H1 (cell line): ENCODE results near the gene PBLD. TPM values are rescaled to one million over a fixed set of nuclear protein-coding genes. Genes with fewer than 3 reads are reported as not detected.

Experiments
- CTCF ChIA-PET: fragments of 300-600 bp; sonication (Branson Sonifier 250); formaldehyde crosslinking; loops from one replicate; lab custom pipeline; 2021; ENCODE audit not compliant: partially characterized antibody; lab: Charles Lee
- POLR2A ChIA-PET: fragments of 300-600 bp; sonication (Branson Sonifier 250); formaldehyde crosslinking; loops from one replicate; lab custom pipeline; 2021; ENCODE audit warnings: inconsistent platforms; ENCODE audit not compliant: partially characterized antibody; lab: Charles Lee
- DNase-seq, 2 experiments: peaks; one replicate each; pipeline versions ENCODE4 v3.0.0 to v3.0.0-alpha.2; 2010 to 2022; ENCODE audit warnings: low spot score in 2 of 2, low read depth in 1 of 2, mixed read lengths in 1 of 2
- FAIRE-seq: peaks from 2 replicates; lab custom pipeline; 2011; peaks lifted over from hg19 to GRCh38; lab: Jason Lieb, UNC
- H2AFZ ChIP-seq: 2 replicates; pipeline ENCODE4 v1.8.1; 2012; ENCODE audit warnings: low read length, inconsistent platforms
- H2AK5ac ChIP-seq: 2 replicates; pipeline ENCODE4 v1.6.1; 2013; ENCODE audit warnings: low read depth, low read length
- H2BK120ac ChIP-seq: replicated peaks from 2 replicates; pipeline ENCODE3; 2013; ENCODE audit warnings: low read depth, low read length, inconsistent platforms
- H2BK12ac ChIP-seq: 2 replicates; pipeline ENCODE4 v1.6.1; 2013; ENCODE audit warnings: low read depth, low read length
- H2BK15ac ChIP-seq: 2 replicates; pipeline ENCODE4 v1.6.1; 2013; ENCODE audit warnings: low read length
- H2BK20ac ChIP-seq: 2 replicates; pipeline ENCODE4 v1.6.1; 2013; ENCODE audit warnings: low read length
- H2BK5ac ChIP-seq: 2 replicates; pipeline ENCODE4 v1.6.1; 2013; ENCODE audit warnings: low read depth, low read length
- H3K14ac ChIP-seq: 2 replicates; pipeline ENCODE4 v1.6.1; 2013; ENCODE audit warnings: inconsistent platforms; ENCODE audit not compliant: insufficient read length
- H3K18ac ChIP-seq: 2 replicates; pipeline ENCODE4 v1.6.1; 2013; ENCODE audit warnings: low read length; ENCODE audit errors: extremely low read depth
- H3K23ac ChIP-seq: 2 replicates; pipeline ENCODE4 v1.6.1; 2013; ENCODE audit warnings: inconsistent platforms; ENCODE audit not compliant: insufficient read length
- H3K23me2 ChIP-seq: 2 replicates; pipeline ENCODE4 v1.6.1; 2013; ENCODE audit warnings: low read depth, low read length
- H3K27ac ChIP-seq: 2 replicates; pipeline ENCODE4 v1.6.1; 2011; ENCODE audit warnings: low read depth, low read length, inconsistent platforms
- H3K27me3 ChIP-seq, 4 experiments: replicated peaks in 1 of 4; 1 replicate in 1 of 4; 2 replicates in 3 of 4; pipeline versions ENCODE4 v1.6.1 to v1.8.1; 2011 to 2013; ENCODE audit warnings: low read length in 3 of 4, mild to moderate bottlenecking in 3 of 4, inconsistent platforms in 2 of 4, mixed read lengths in 2 of 4, moderate library complexity in 1 of 4; ENCODE audit not compliant: control insufficient read depth in 3 of 4, insufficient read depth in 3 of 4; ENCODE audit errors: extremely low read depth in 1 of 4
- H3K36me3 ChIP-seq, 4 experiments: 2 replicates each; pipeline versions ENCODE4 v1.6.1 to v1.8.1; 2011 to 2013; ENCODE audit warnings: mild to moderate bottlenecking in 4 of 4, low read length in 3 of 4, moderate library complexity in 2 of 4, control low read depth in 1 of 4, inconsistent platforms in 1 of 4; ENCODE audit not compliant: insufficient read depth in 4 of 4, control insufficient read depth in 2 of 4
- H3K4ac ChIP-seq: replicated peaks from 2 replicates; pipeline ENCODE3; 2013; ENCODE audit warnings: low read length, low read depth, mixed read lengths, inconsistent platforms; ENCODE audit not compliant: insufficient read length
- H3K4me1 ChIP-seq, 4 experiments: replicated peaks in 1 of 4; 1 replicate in 1 of 4; 2 replicates in 3 of 4; pipeline versions ENCODE4 v1.6.1 to v1.8.1; 2011 to 2013; ENCODE audit warnings: low read length in 3 of 4, inconsistent platforms in 2 of 4, mixed read lengths in 1 of 4; ENCODE audit not compliant: insufficient read depth in 4 of 4, control insufficient read depth in 3 of 4
- H3K4me2 ChIP-seq, 2 experiments: 2 replicates each; pipeline versions ENCODE4 v1.6.1 to v1.8.1; 2011 to 2013; ENCODE audit warnings: low read depth in 2 of 2, low read length in 2 of 2, control low read depth in 1 of 2, inconsistent platforms in 1 of 2, mild to moderate bottlenecking in 1 of 2; ENCODE audit not compliant: insufficient read depth in 1 of 2
- H3K4me3 ChIP-seq, 4 experiments: fragments of 200-600, 300-600 bp in 1 of 4; sonication (generic), shearing (Covaris generic), sonication (Bioruptor Twin) in 1 of 4; 2 replicates each; pipeline versions ENCODE4 v1.5.1 to v1.8.1; 2011 to 2016; ENCODE audit warnings: low read length in 4 of 4, low read depth in 3 of 4, control low read depth in 2 of 4, inconsistent platforms in 2 of 4, mild to moderate bottlenecking in 2 of 4, mixed read lengths in 1 of 4, moderate library complexity in 1 of 4; ENCODE audit not compliant: insufficient read depth in 2 of 4; ENCODE audit errors: extremely low read depth in 1 of 4
- H3K56ac ChIP-seq: replicated peaks from 2 replicates; pipeline ENCODE3; 2013; ENCODE audit warnings: low read depth, mild to moderate bottlenecking, mixed read lengths, low read length, inconsistent platforms; ENCODE audit not compliant: insufficient read length
- H3K79me1 ChIP-seq: 2 replicates; pipeline ENCODE4 v1.6.1; 2013; ENCODE audit warnings: low read depth, low read length, control low read depth
- H3K79me2 ChIP-seq, 2 experiments: 2 replicates each; pipeline versions ENCODE4 v1.6.1 to v1.8.1; 2012 to 2013; ENCODE audit warnings: low read length in 2 of 2, mild to moderate bottlenecking in 2 of 2, inconsistent platforms in 1 of 2; ENCODE audit not compliant: insufficient read depth in 2 of 2, control insufficient read depth in 1 of 2
- H3K9ac ChIP-seq, 4 experiments: replicated peaks in 1 of 4; 1 replicate in 1 of 4; 2 replicates in 3 of 4; pipeline versions ENCODE4 v1.6.1 to v1.8.1; 2011 to 2013; ENCODE audit warnings: low read depth in 3 of 4, low read length in 3 of 4, control low read depth in 2 of 4, mild to moderate bottlenecking in 2 of 4, moderate library complexity in 2 of 4, inconsistent platforms in 1 of 4; ENCODE audit errors: extremely low read depth in 1 of 4
- H3K9me3 ChIP-seq, 2 experiments: 2 replicates each; pipeline versions ENCODE4 v1.6.1 to v1.8.1; 2012 to 2013; ENCODE audit warnings: mild to moderate bottlenecking in 2 of 2, moderate library complexity in 2 of 2, control low read depth in 1 of 2, inconsistent platforms in 1 of 2, low read depth in 1 of 2, low read length in 1 of 2, mixed read lengths in 1 of 2; ENCODE audit not compliant: insufficient read depth in 2 of 2
- H4K20me1 ChIP-seq, 2 experiments: replicated peaks in 1 of 2; 2 replicates each; pipeline versions ENCODE3 to v1.8.1; 2011 to 2013; ENCODE audit warnings: inconsistent platforms in 2 of 2, low read length in 2 of 2, mild to moderate bottlenecking in 1 of 2; ENCODE audit not compliant: insufficient read depth in 2 of 2, control insufficient read depth in 1 of 2
- H4K5ac ChIP-seq: 2 replicates; pipeline ENCODE4 v1.6.1; 2013; ENCODE audit warnings: low read length, low read depth, mixed read lengths, inconsistent platforms; ENCODE audit not compliant: insufficient read length
- H4K8ac ChIP-seq: 2 replicates; pipeline ENCODE4 v1.8.0; 2013; ENCODE audit warnings: mild to moderate bottlenecking, moderate library complexity, low read length, inconsistent platforms; ENCODE audit not compliant: insufficient read depth; ENCODE audit errors: extremely low read depth
- H4K91ac ChIP-seq: replicated peaks from 2 replicates; pipeline ENCODE3; 2013; ENCODE audit warnings: low read length, mixed read lengths, inconsistent platforms; ENCODE audit not compliant: insufficient read length
- EP300 ChIP-seq, 2 experiments: IDR thresholded peaks; 1 replicate in 1 of 2; 2 replicates in 1 of 2; pipeline ENCODE4 v1.6.1; 2011 to 2012; ENCODE audit warnings: low read depth in 2 of 2, low read length in 2 of 2, mild to moderate bottlenecking in 2 of 2, borderline replicate concordance in 1 of 2, inconsistent platforms in 1 of 2, moderate library complexity in 1 of 2
- HDAC6 ChIP-seq: IDR thresholded peaks from one replicate; pipeline ENCODE4 v1.7.1; 2012; ENCODE audit warnings: low read depth, mild to moderate bottlenecking, inconsistent platforms, low read length, moderate library complexity
- KDM1A ChIP-seq: fragments of 200-600, 300-600 bp; sonication (generic); IDR thresholded peaks from 2 replicates; pipeline ENCODE4 v1.7.1; 2016; ENCODE audit warnings: mild to moderate bottlenecking, low read length, borderline replicate concordance
- KDM4A ChIP-seq: IDR thresholded peaks from one replicate; pipeline ENCODE4 v1.7.1; 2012; ENCODE audit warnings: low read depth, mild to moderate bottlenecking, moderate library complexity, low read length, inconsistent platforms; ENCODE audit not compliant: severe bottlenecking
- KDM5A ChIP-seq: fragments of 200-600 bp; IDR thresholded peaks from 2 replicates; pipeline ENCODE4 v1.7.1; 2012; ENCODE audit warnings: mild to moderate bottlenecking, low read length, inconsistent platforms, mixed read lengths
- MAX ChIP-seq: IDR thresholded peaks from 2 replicates; pipeline ENCODE4 v1.6.1; 2012; ENCODE audit warnings: inconsistent platforms
- POLR2A ChIP-seq, 2 experiments: IDR thresholded peaks; 1 replicate in 1 of 2; 2 replicates in 1 of 2; pipeline ENCODE4 v1.6.1; 2011; ENCODE audit warnings: low read depth in 2 of 2, low read length in 2 of 2, mild to moderate bottlenecking in 2 of 2; ENCODE audit errors: control extremely low read depth in 1 of 2
- RFX5 ChIP-seq: IDR thresholded peaks from 2 replicates; pipeline ENCODE4 v1.6.1; 2011; ENCODE audit warnings: low read depth, low read length, improper control_type of control experiment, borderline replicate concordance
- SIRT6 ChIP-seq: IDR thresholded peaks from one replicate; pipeline ENCODE4 v1.7.1; 2012; ENCODE audit warnings: low read length, inconsistent platforms
- SP4 ChIP-seq: IDR thresholded peaks from 2 replicates; pipeline ENCODE4 v1.6.1; 2012; ENCODE audit warnings: low read length, inconsistent platforms
- SUZ12 ChIP-seq: fragments of 200-600 bp; sonication (generic); IDR thresholded peaks from 2 replicates; pipeline ENCODE4 v1.6.1; 2012; ENCODE audit warnings: mild to moderate bottlenecking, inconsistent platforms, low read length, moderate library complexity, mixed read lengths
- TAF1 ChIP-seq: IDR thresholded peaks from 2 replicates; pipeline ENCODE4 v1.6.1; 2011; ENCODE audit warnings: mild to moderate bottlenecking, low read depth, low read length
- WGBS, 2 experiments: shearing (Covaris generic) in 1 of 2; methylation state at CpG; one replicate each; pipeline versions ENCODE4 v1.1.6 to v1.1.7; 2013 to 2015; ENCODE audit warnings: low lambda C conversion rate in 2 of 2, mixed read lengths in 2 of 2, inconsistent platforms in 1 of 2, low coverage in 1 of 2, missing lambda C conversion rate in 1 of 2; ENCODE audit not compliant: insufficient replicate concordance in 2 of 2, insufficient coverage in 1 of 2, insufficient read length in 1 of 2; ENCODE audit errors: extremely low coverage in 1 of 2, missing lambda C conversion rate in 1 of 2; 5-methylcytosine and 5-hydroxymethylcytosine counted together
- polyA plus RNA-seq, 7 experiments: library from polyadenylated mRNA; depleted of rRNA in 3 of 7; stranded (reverse) in 5 of 7; unstranded in 2 of 7; fragments of >200 nt in 5 of 7; fragments of 200-250 nt in 2 of 7; gene quantifications; 1 replicate in 5 of 7; 2 replicates in 1 of 7; 4 replicates in 1 of 7; pipeline versions ENCODE4 v1.2.1 to v1.2.3, GENCODE V29; 2011 to 2013; ENCODE audit warnings: missing spikeins in 2 of 7, mixed read lengths in 2 of 7
- total RNA-seq: library from RNA; stranded (reverse); fragmentation: NEBNext Ultra II Directional; extraction: Animal tissue kit (Norgen Biotek cat#: 25700); gene quantifications from 2 replicates; pipeline ENCODE4 v1.2.1, GENCODE V29; 2021

The PBLD gene
- total and polyA plus RNA-seq, 2 of the 8 experiments (the other 6 are each of a cell fraction or from before 2014, with no cell fraction given) = 0.56 to 2.0 TPM

DNA sequence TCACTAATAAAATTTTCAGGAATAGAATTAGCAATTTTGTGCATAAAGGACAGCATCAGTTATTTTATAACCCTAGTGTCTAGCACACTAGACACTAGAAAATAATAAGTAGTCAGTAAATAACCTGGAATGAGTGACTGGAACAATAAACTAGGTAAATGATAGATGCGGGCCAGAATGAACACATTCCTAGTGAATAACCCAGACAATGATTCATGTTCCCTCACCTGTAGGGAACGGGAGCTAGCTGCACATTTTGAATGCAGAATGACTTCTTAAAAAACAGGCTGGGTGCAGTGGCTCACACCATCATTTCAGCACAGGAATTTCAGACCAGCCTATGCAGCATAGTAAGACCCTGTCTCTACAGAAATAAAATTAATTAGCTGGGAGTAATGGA lies 97.6 kb downstream of the PBLD start:
- Histone ChIP-seq H3K23me2 (peaks cover 8% of the 10 kb centered on the region), H3K79me2 (no peaks in the 10 kb centered on the region), H3K79me1 (no peaks in the 10 kb centered on the region; the same call in 1 of the 2 replicates), H2BK12ac (no peak overlapping the region), H3K36me3 (no peaks in the 10 kb centered on the region), H3K4ac (no peak overlapping the region), H2AFZ (no peak overlapping the region), H4K20me1 (no peaks in the 10 kb centered on the region), H3K9me3 (no peaks in the 10 kb centered on the region), H4K91ac (no peak overlapping the region), H3K9ac (no peak overlapping the region), H4K8ac (no peak overlapping the region), H3K56ac (no peak overlapping the region)
- POLR2A ChIA-PET = interaction anchor here (1.5 kb wide), 1 partner anchor 98 kb away, joined by 3 read pairs; the partner anchor contains the start of gene PBLD
- CTCF ChIA-PET = interaction anchor here (0.9 to 1.8 kb wide), 2 partner anchors 11 to 23 kb away, joined by 3 to 6 read pairs; no protein-coding TSS in a partner anchor
- WGBS, 2 experiments = 89% methylated on average over 2 of the region's 2 CpGs; no CpG with 5 or more reads in 1 of the 2 experiments
- no peak for FAIRE-seq
- TF ChIP-seq EP300 (IDR thresholded peaks at IDR 0.05; ENCODE audit: borderline replicate concordance in 1 of 2, low read depth in 2 of 2, low read length in 2 of 2) (no peak), TAF1 (no peak), POLR2A (IDR thresholded peaks at IDR 0.05; ENCODE audit: control extremely low read depth in 1 of 2, low read depth in 2 of 2, low read length in 2 of 2) (no peak), RFX5 (no peak), SP4 (no peak), HDAC6 (no peak), KDM4A (no peak), KDM1A (no peak), KDM5A (no peak), SIRT6 (no peak), MAX (no peak), SUZ12 (no peak)
- TF ChIP-seq, all 59 proteins: peak for 0
- H2BK15ac ChIP-seq = no peak overlapping the region
- H3K14ac ChIP-seq = no peak overlapping the region
- no peak overlapping the region for H2BK120ac ChIP-seq
- H2BK20ac ChIP-seq = no peak overlapping the region
- no peak overlapping the region for H2AK5ac ChIP-seq
- H3K27ac ChIP-seq = no peak overlapping the region
- H3K23ac ChIP-seq = no peak overlapping the region
- H3K4me3 ChIP-seq = no peak overlapping the region
- no peak for DNase-seq
- no peak overlapping the region for H4K5ac ChIP-seq
- H3K4me1 ChIP-seq = peaks cover 0 to 5% (median 0%) of the 10 kb centered on the region in 4 experiments; a peak in 3 of 7 replicates
- peaks cover 0 to 5% (median 3%) of the 10 kb centered on the region in 4 experiments; a peak in 4 of 7 replicates for H3K27me3 ChIP-seq
- H2BK5ac ChIP-seq = no peak overlapping the region
- no peak overlapping the region for H3K4me2 ChIP-seq
- no peak overlapping the region for H3K18ac ChIP-seq
